Measurements from ENCODE around the gene SHISA7.

DNA sequence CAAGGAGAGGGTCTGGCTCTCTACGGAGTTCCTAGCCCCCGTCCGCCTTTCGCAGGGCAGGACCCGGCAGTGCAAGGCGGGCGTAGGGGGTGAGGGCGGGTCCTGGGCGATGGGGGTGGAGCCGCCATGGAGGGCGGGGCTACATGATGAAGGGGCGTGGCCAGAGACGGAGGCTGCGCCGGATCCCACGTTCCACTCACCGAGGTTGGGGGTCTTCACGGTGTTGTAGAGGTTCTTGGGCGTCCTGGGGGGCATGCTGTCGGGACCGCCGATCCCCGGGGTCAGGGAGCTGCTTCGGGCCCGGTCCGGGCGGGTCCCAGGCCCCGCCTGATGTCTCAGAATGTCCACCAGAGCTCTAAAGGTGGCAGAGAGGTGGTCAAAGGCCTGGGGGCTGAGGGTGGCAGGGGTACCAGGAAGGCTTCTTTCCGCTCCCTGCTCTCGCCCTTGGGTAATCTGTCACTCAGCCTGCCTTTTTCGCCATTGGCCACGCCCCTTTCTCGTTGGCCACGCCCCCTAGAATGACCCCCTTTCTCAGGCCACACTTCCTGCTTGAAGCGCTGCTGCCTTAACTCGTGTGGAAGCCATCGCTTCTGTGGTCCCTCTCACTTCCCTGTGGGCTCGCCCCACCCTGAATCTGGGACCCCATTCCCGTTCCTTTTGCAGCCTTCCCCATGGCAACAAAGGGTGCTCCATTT lies 2.5 kb downstream of the SHISA7 start:
- TF ChIP-seq, protein P1, sequence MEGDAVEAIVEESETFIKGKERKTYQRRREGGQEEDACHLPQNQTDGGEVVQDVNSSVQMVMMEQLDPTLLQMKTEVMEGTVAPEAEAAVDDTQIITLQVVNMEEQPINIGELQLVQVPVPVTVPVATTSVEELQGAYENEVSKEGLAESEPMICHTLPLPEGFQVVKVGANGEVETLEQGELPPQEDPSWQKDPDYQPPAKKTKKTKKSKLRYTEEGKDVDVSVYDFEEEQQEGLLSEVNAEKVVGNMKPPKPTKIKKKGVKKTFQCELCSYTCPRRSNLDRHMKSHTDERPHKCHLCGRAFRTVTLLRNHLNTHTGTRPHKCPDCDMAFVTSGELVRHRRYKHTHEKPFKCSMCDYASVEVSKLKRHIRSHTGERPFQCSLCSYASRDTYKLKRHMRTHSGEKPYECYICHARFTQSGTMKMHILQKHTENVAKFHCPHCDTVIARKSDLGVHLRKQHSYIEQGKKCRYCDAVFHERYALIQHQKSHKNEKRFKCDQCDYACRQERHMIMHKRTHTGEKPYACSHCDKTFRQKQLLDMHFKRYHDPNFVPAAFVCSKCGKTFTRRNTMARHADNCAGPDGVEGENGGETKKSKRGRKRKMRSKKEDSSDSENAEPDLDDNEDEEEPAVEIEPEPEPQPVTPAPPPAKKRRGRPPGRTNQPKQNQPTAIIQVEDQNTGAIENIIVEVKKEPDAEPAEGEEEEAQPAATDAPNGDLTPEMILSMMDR (conservative IDR thresholded peaks at IDR 0.05 in 1 of 2, IDR thresholded peaks at IDR 0.05 in 1 of 2; ENCODE audit: low read depth in 1 of 2, low read length in 2 of 2) = no peak
- TF ChIP-seq EZH2 (IDR thresholded peaks at IDR 0.05; ENCODE audit: low read length, missing control alignments) = peak; percentile 51

Measured in fibroblast of lung (primary cell).